IMR-90 (cell line): ENCODE data around the gene PLIN5. TPM values are rescaled to one million over a fixed set of nuclear protein-coding genes. Genes with fewer than 3 reads are reported as not detected.

ENCODE experiments used
- ATAC-seq: fragments of 200-7000 bp; cut with Tn5 transposase; 2 replicates; pipeline ENCODE4 v1.9.1; 2020; ENCODE audit warnings: low read depth, mild to moderate bottlenecking, moderate library complexity
- BruUV-seq: library from RNA; stranded (reverse); fragments of 400-500 nt; replicated peaks from 2 replicates; lab custom pipeline; 2021; lab: Mats Ljungman, UMichigan
- CTCF ChIA-PET: fragments of 300-600 bp; formaldehyde crosslinking; extraction: SDS; loops from one replicate; lab custom pipeline; 2021; ENCODE audit warnings: antibody characterized with exemption; lab: Yijun Ruan, JAX
- POLR2A ChIA-PET: fragments of 300-600 bp; sonication (Branson Sonifier 250); formaldehyde crosslinking; loops from one replicate; lab custom pipeline; 2022; ENCODE audit warnings: antibody characterized with exemption; ENCODE audit not compliant: unreplicated experiment; lab: Charles Lee
- DNase-seq: peaks from one replicate; pipeline ENCODE4 v3.0.0; 2013
- H2AFZ ChIP-seq: replicated peaks from 2 replicates; pipeline ENCODE3; 2013; ENCODE audit warnings: low read length, mild to moderate bottlenecking; ENCODE audit not compliant: poor library complexity
- H2AK5ac ChIP-seq: 2 replicates; pipeline ENCODE4 v1.6.1; 2013; ENCODE audit warnings: low read depth, low read length, inconsistent platforms
- H2AK9ac ChIP-seq: replicated peaks from 2 replicates; pipeline ENCODE3; 2013; ENCODE audit warnings: mild to moderate bottlenecking, low read depth, low read length, moderate library complexity; ENCODE audit not compliant: poor library complexity
- H2BK120ac ChIP-seq: 2 replicates; pipeline ENCODE4 v1.6.1; 2013; ENCODE audit warnings: low read depth, low read length, inconsistent platforms
- H2BK15ac ChIP-seq: 3 replicates; pipeline ENCODE4 v1.6.1; 2013; ENCODE audit warnings: low read depth, low read length, inconsistent platforms
- H2BK20ac ChIP-seq: 2 replicates; pipeline ENCODE4 v1.6.1; 2013; ENCODE audit warnings: low read depth, mild to moderate bottlenecking, inconsistent platforms, low read length, moderate library complexity
- H2BK5ac ChIP-seq: 2 replicates; pipeline ENCODE4 v1.6.1; 2013; ENCODE audit warnings: mild to moderate bottlenecking, low read depth, low read length, inconsistent platforms; ENCODE audit not compliant: poor library complexity, severe bottlenecking
- H3K14ac ChIP-seq: replicated peaks from 2 replicates; pipeline ENCODE4 v1.6.1; 2013; ENCODE audit warnings: low read depth, low read length, inconsistent platforms
- H3K18ac ChIP-seq: 2 replicates; pipeline ENCODE4 v1.6.1; 2013; ENCODE audit warnings: low read depth, low read length, control low read depth
- H3K23ac ChIP-seq: 2 replicates; pipeline ENCODE4 v1.6.1; 2013; ENCODE audit warnings: low read depth, low read length, inconsistent platforms
- H3K27ac ChIP-seq: 2 replicates; pipeline ENCODE4 v1.5.1; 2013; ENCODE audit warnings: mild to moderate bottlenecking, control low read depth, low read length; ENCODE audit not compliant: insufficient read depth
- H3K27me3 ChIP-seq: 2 replicates; pipeline ENCODE4 v1.6.1; 2013; ENCODE audit warnings: low read length; ENCODE audit not compliant: control insufficient read depth, insufficient read depth
- H3K36me3 ChIP-seq: 2 replicates; pipeline ENCODE4 v1.6.1; 2013; ENCODE audit warnings: low read length, mixed read lengths; ENCODE audit not compliant: control insufficient read depth, insufficient read depth
- H3K4ac ChIP-seq: 2 replicates; pipeline ENCODE4 v1.6.1; 2013; ENCODE audit warnings: low read depth, low read length, inconsistent platforms
- H3K4me1 ChIP-seq: 2 replicates; pipeline ENCODE4 v1.6.1; 2013; ENCODE audit warnings: low read length, mixed read lengths; ENCODE audit not compliant: control insufficient read depth, insufficient read depth
- H3K4me2 ChIP-seq: 2 replicates; pipeline ENCODE4 v1.6.1; 2013; ENCODE audit warnings: low read depth, mild to moderate bottlenecking, control low read depth, low read length, moderate library complexity
- H3K4me3 ChIP-seq: 2 replicates; pipeline ENCODE4 v1.5.1; 2013; ENCODE audit warnings: low read depth, mild to moderate bottlenecking, control low read depth, low read length, moderate library complexity; ENCODE audit not compliant: insufficient read depth
- H3K56ac ChIP-seq: 2 replicates; pipeline ENCODE4 v1.6.1; 2013; ENCODE audit warnings: low read length, inconsistent platforms; ENCODE audit not compliant: insufficient read depth; ENCODE audit errors: extremely low read depth
- H3K79me1 ChIP-seq, 2 experiments: 2 replicates each; pipeline ENCODE4 v1.6.1; 2013; ENCODE audit warnings: low read length in 2 of 2, inconsistent platforms in 1 of 2, low read depth in 1 of 2
- H3K9ac ChIP-seq: 2 replicates; pipeline ENCODE4 v1.6.1; 2013; ENCODE audit warnings: low read depth, low read length, control low read depth
- H3K9me1 ChIP-seq: 2 replicates; pipeline ENCODE4 v1.6.1; 2013; ENCODE audit warnings: low read length, inconsistent platforms; ENCODE audit not compliant: insufficient read depth
- H3K9me3 ChIP-seq: 2 replicates; pipeline ENCODE4 v1.6.1; 2013; ENCODE audit warnings: low read length; ENCODE audit not compliant: control insufficient read depth, insufficient read depth
- H4K20me1 ChIP-seq: 2 replicates; pipeline ENCODE4 v1.6.1; 2013; ENCODE audit warnings: low read length, inconsistent platforms; ENCODE audit not compliant: insufficient read depth
- H4K5ac ChIP-seq: 2 replicates; pipeline ENCODE4 v1.6.1; 2013; ENCODE audit warnings: mild to moderate bottlenecking, low read depth, low read length, control low read depth
- H4K8ac ChIP-seq, 2 experiments: 2 replicates each; pipeline ENCODE4 v1.6.1; 2013; ENCODE audit warnings: low read depth in 2 of 2, low read length in 2 of 2, control low read depth in 1 of 2, inconsistent platforms in 1 of 2
- H4K91ac ChIP-seq: 2 replicates; pipeline ENCODE4 v1.6.1; 2013; ENCODE audit warnings: low read depth, low read length, inconsistent platforms; ENCODE audit not compliant: insufficient read depth
- CEBPB ChIP-seq: IDR thresholded peaks from 2 replicates; pipeline ENCODE4 v1.6.1; 2012; ENCODE audit warnings: low read depth, low read length, improper control_type of control experiment
- MXI1 ChIP-seq: IDR thresholded peaks from 2 replicates; pipeline ENCODE4 v1.6.1; 2012; ENCODE audit warnings: low read depth, mild to moderate bottlenecking, low read length, moderate library complexity, borderline replicate concordance
- WGBS, 2 experiments: methylation state at CpG; one replicate each; pipeline versions ENCODE4 v1.1.5 to v1.1.7; 2013; ENCODE audit warnings: missing lambda C conversion rate in 2 of 2; ENCODE audit not compliant: insufficient read length in 1 of 2; ENCODE audit errors: extremely low coverage in 2 of 2; 5-methylcytosine and 5-hydroxymethylcytosine counted together
- dilution Hi-C: fragments of 300-500 bp; cut with HindIII; formaldehyde crosslinking; loops from one replicate; pipeline ENCODE4 v1.14.3; 2018; ENCODE audit warnings: low sequenced_read_pairs; ENCODE audit not compliant: unreplicated experiment
- in situ Hi-C: fragments of 300-500 bp; cut with MboI; formaldehyde crosslinking; loops from 3 replicates; pipeline ENCODE4 v1.14.3; 2019; ENCODE audit warnings: low sequenced_read_pairs, inconsistent platforms, mixed read lengths
- intact Hi-C: fragments of 100-400 bp; cut with micrococcal nuclease; formaldehyde crosslinking; loops from 2 replicates; pipeline ENCODE4 v1.10.0; 2022
- polyA plus RNA-seq, 3 experiments: library from polyadenylated mRNA; depleted of rRNA; stranded (reverse); fragments of >200 nt; gene quantifications; 2 replicates each; pipeline ENCODE4 v1.2.3, GENCODE V29; 2012; ENCODE audit warnings: low replicate concordance in 1 of 3
- total RNA-seq: library from RNA; depleted of rRNA; stranded (reverse); fragments of >200 nt; gene quantifications from 2 replicates; pipeline ENCODE4 v1.2.3, GENCODE V29; 2012

Gene PLIN5
- total and polyA plus RNA-seq, 2 of the 4 experiments (the other 2 are of a cell fraction) = not detected

- no peak overlapping the region for H2AK9ac ChIP-seq
- H3K14ac ChIP-seq = no peak overlapping the region
- dilution Hi-C loops = no loop called here
- no peaks in the 10 kb centered on the region; the same call in 1 of the 2 replicates for H4K20me1 ChIP-seq
- ATAC-seq = no peak
- H3K27ac ChIP-seq = no peak overlapping the region
- no peak overlapping the region for H2BK120ac ChIP-seq
- TF ChIP-seq MXI1 = no peak
- TF ChIP-seq CEBPB = no peak
- H2AFZ ChIP-seq = peak overlapping the region; percentile 49
- DNase-seq = no peak
- H3K4me1 ChIP-seq = peaks cover 3% of the 10 kb centered on the region; the same call in 1 of the 2 replicates
- no peaks in the 10 kb centered on the region for H3K36me3 ChIP-seq
- H4K91ac ChIP-seq = no peak overlapping the region
- H4K5ac ChIP-seq = no peak overlapping the region
- no peak overlapping the region for H3K4me2 ChIP-seq
- H3K18ac ChIP-seq = no peak overlapping the region
- no peak overlapping the region for H3K23ac ChIP-seq
- H2AK5ac ChIP-seq = no peak overlapping the region
- no peak overlapping the region for H4K8ac ChIP-seq
- H2BK20ac ChIP-seq = no peak overlapping the region
- H3K9ac ChIP-seq = no peak overlapping the region
- in situ Hi-C loops = no loop called here
- H3K4me3 ChIP-seq = no peak overlapping the region
- POLR2A ChIA-PET = no interaction called here
- no peak overlapping the region for H3K4ac ChIP-seq
- H3K79me1 ChIP-seq = no peaks in the 10 kb centered on the region
- no peaks in the 10 kb centered on the region for H3K9me1 ChIP-seq
- H2BK15ac ChIP-seq = no peak overlapping the region
- CTCF ChIA-PET = no interaction called here
- H3K56ac ChIP-seq = no peak overlapping the region
- H3K27me3 ChIP-seq = peaks cover 64% of the 10 kb centered on the region
- WGBS, 2 experiments = 51% methylated on average over 8 of the region's 16 CpGs; no CpG with 5 or more reads in 1 of the 2 experiments
- intact Hi-C loops = no loop called here
- no peak overlapping the region for H2BK5ac ChIP-seq
- no peaks in the 10 kb centered on the region for H3K9me3 ChIP-seq
- no TSS peak for BruUV-seq
These were observed 48.2 kb upstream of the PLIN5 start for GRCh38 chr19:4582980-4583842.
